HG02970 (cell line): ENCODE data around the gene WHAMM.
"Not testable (repeated sequence)": the region's sequence is repeated elsewhere in the genome, so short reads cannot be mapped to it uniquely, and the experiment has no call there.

Experiments
- ATAC-seq: cut with Tn5 transposase; IDR thresholded peaks from one replicate; pipeline ENCODE4 v1.9.1; 2021; ENCODE audit warnings: mild to moderate bottlenecking, moderate library complexity, moderate number of reproducible peaks; ENCODE audit not compliant: unreplicated experiment, low FRiP score

The WHAMM gene

DNA sequence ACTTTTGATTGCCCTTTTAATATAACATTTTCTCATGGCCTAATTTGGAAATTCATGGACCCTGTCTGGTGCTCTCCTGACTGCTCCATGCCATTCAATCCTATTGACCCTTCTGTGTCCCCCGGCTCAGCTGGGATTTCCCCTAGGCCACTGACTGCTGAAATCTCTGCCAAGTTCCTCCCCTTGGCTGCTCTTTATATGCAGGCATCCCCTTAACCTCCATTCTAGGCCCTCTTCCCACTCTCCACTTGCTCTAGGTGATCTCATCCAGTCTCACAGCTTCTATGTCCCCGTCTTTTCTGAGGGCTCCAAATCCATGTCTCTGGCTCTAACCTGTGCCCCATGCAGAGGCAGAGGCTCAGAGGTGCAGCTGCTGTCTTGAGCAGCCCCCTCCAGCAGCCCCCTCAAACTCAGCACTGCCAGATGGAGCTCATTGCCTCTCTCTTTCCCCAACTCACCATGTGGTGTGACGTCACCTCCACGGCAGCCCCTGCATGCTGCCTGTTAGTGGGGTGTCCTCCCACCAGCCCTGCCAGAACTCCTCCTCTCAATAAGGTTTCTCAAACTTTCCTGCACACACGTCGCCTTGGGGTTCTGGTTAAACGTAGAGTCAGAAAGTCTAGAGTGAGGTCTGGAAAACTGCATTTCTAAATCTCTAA is 10.1 kb upstream of the WHAMM start:
- ATAC-seq = no peak

DNA sequence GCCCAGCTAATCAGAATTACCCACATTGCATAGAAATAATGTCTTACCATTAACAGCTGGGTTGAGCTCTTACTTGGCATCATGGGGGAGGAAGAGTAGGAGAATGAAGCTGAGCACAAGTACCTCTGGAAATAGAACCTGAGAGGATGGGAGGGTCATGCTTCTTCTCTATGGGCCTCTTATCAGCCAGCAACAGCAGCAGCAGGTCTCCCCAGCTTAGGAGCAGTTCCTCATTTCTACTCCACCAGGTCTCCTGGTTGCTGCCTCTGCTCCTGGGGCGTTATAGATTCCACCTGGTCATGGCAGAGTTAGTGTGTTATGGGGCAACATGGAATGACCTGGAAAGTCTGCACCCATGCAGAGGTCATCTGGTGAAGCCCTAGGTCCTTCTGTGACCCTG is 6.9 kb upstream of the WHAMM start:
- ATAC-seq = no peak

DNA sequence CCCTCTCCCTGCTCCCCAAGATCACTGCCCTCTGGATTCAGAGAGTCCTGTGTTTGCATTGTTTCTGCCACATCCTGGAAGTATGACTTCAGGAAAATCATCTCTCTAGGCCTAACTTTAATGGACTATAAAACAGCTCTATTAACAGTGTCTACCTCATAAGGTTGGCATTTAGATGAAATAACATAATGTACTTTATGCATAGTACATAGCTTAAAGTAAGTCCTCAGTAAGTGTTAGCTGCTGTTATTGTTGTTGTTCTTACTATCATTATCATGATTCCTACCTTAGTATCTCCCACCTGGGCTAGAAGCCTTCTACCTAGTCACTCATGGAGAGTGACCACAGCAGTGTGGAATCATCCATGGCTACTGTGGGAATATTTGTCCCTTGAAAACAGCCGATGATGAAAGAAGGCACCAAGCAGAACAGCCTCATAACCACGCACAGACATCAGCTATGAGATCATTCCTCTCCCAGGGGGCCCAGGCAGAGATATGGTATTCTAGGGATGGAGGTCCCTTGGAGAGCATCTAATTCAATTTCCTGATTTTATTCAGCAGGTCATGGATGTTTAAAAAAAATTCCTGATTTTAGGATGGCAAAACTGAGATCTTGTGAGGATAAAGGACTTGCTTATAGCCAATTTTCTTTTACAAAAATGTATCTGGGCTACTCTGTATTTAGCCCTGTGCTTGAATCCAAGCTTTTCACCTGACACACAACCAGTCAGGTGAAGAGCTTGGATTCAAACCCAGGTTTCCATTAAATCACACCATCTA is 5.4 kb upstream of the WHAMM start:
- no peak for ATAC-seq

DNA sequence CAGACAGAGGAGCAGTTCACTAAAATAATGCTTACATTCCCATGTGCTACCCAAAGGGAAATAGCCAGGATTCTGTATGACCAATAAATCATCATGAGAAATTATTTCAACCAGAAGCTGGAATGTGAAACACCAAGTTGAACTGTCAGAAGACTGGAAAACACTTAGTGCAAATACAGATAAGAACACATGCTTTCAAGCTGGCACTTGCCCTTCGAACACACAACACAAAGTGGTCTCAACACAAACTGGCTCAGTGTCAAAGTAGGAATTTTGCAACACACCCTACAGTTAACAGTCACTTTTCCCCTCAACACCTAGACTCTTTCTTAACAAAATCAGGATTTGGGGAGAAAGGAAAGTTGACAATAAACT is 4.9 kb upstream of the WHAMM start:
- no peak for ATAC-seq

DNA sequence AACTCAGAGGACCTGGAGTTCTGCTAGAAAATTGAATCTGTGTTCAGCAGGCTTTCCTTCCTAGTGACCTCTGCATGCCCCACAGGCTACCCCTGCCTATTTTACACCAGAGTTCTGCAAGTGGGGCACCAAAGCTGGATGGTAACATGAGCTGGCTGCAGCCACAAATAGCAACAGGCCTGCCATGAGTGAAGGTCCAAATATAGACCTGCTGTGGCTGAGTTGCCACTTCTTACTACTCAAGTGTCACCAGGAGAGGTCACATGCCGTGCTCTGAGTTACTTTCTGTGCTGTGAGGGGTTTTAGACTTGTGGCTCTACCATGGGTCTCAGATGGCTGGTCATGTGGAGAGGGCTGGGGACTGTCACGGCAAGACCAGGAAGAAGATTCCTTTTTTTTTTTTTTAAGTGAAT is 3.4 kb upstream of the WHAMM start, which contains the start of gene FSD2:
Gene FSD2 (minus strand): TSS at position 76 of the 413 bp plus-strand sequence. CDS start 18,679 bp downstream, outside the sequence.
- ATAC-seq = peak; percentile 35

DNA sequence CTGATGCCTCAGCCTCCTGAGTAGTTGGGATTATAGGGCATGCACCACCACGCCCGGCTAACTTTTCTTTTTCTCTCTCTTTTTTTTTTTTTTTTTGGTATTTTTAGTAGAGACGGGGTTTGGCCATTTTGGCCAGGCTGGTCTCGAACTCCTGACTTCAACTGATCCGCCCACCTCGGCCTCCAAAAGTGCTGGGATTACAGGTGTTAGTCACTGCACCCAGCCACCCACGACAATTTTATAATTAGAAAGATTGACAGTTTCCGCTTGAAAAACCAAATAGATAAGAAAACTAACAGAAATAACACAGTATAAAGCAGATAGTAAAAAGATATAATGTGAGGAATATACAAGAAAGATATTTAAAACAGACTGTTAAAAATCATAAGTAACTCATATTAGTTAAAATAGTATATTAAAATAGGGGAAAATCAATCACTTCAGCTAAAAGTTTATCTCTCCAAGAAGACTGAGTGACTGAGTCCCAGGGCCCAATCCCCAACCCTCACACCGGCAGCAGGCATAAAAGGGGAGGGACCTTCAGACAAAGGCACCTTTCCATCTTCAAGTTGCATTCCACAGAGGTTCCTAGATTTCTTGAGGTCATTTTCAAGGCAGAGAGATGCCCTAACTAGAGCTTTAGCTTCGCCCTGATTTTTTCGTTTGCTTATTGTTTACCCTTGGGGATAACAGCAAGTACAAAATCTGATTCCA is 1.4 kb upstream of the WHAMM start:
- ATAC-seq = no peak

DNA sequence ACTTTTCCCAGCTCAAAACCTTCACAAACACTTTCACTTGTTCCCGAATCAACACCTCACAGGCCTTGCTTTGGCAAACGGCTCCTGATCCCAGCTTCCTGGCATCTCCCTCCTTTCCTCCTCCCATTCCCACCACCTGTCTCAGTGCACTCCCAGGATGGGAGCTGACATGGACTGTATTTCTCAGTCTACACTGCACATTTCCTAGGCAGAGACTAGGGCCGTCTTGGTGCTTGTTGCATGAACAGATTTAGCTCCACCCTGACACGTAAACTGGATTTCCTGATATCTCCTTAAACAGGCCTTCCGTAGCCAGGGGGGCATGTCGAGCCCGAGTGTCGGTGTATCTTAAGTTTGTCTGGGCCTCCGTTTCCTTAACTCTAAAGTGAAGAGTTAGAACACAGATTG is 790 bp upstream of the WHAMM start:
- no peak for ATAC-seq

DNA sequence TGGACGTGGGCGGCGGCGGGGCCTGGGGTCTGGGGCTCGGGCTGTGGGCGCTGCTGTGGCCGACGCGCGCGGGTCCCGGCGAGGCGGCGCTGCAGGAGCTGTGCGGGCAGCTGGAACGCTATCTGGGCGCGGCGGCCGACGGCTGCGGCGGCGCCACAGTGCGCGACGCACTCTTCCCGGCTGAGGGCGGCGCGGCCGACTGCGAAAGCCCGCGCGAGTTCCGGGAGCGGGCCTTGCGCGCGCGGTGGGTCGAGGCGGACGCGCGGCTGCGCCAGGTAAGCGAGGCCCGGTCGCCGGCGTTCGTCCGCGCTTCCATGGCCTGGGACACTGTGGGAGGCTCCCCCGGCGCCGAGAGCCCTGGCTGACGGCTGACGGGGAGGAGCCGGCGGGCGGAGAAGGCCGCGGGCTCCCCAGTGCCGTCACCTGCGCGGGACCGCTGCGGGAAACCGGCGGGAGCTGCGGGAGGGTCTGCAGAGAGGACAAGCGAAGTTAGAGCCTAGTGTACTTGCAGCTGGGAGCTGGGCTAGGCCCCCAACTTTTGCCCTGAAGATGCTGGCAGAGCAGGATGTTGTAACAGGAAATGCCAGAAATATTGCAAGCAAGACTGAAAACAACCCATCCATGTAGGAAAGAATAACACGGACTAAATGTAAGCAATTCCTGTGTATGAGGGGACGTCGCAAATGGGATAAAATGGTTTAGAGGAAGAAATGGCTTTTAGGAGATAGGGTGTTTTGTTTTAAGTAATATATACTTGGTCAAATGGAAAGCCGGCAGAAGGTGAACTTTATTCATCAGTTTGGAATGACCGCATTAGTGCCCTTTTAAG is 847 bp downstream of the WHAMM start:
- ATAC-seq = no peak

DNA sequence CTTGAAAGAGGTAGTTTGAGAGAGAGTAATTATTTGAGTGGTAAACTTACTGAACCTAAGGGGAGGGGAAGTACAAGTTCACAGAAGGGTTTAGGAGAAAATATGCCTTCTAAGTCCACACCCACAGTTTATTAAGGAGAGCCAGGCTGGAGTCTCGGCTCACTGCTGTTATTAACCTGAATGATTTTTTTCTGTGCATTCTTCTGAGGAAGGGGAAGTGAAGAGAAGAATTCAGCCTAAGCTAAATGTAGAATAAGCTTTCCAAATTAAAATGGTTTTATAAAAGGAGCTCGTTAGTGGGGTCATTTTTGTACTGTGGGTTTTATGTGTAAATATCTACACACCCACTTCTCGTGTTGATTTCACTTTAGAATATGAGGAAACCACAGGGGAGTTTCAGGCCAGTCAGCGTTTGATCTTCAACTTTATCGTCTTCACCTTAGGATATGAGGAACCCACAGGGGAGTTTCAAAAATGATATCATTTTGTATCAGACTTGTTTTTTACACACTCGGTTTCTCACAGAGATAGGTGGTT is 1.5 kb downstream of the WHAMM start:
- no peak for ATAC-seq

DNA sequence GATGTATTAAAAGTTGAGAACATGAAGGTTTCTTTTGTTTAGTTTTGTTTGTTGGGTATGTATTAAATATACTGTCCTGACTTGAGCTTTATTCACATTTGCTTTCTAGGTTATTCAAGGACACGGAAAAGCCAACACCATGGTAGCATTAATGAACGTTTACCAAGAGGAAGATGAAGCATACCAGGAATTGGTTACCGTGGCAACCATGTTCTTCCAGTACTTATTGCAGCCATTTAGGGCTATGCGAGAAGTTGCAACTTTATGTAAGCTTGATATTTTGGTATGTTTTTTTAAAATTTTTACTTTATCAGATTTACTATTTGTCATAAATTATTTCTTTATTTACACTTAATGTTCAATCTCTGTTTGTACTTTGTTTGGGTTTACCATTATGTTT is 3.6 kb downstream of the WHAMM start:
- no peak for ATAC-seq

DNA sequence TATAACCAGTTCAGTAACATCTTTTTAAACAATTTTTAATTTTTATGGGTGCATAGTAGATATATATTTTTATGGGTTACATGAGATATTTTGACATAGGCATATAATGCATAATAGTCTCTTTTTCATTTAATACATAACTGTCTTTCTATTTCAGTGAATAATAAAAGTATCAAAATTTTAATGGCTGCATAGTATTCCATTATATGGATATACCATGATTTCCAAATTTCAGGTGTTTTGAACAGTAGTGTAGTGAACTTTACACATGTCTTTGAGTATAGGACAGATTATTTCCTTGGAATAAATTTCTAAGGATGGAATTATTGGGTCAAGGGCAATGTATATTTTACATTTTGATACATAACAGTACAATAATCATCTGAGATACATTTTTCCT is 10.7 kb downstream of the WHAMM start:
- no peak for ATAC-seq

DNA sequence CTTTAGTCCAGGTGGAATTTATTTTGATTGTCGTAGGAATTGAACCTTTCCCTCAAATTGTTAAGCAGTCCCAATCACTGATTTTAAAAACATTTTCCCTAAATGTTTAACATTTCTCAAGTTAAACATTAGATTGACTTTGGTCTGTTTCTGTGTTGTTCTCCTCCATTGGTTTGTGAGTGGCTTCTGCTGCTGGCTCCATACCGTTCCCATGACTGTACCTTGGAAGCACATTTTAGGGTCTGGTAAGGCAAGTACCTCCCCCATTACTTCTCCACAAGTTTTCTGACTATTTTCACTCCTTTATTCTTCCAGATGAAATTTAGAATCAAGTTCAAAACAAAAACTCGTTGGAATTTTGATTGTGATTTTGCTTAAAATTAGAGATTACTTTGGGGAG is 12.0 kb downstream of the WHAMM start:
- not testable (repeated sequence) for ATAC-seq

DNA sequence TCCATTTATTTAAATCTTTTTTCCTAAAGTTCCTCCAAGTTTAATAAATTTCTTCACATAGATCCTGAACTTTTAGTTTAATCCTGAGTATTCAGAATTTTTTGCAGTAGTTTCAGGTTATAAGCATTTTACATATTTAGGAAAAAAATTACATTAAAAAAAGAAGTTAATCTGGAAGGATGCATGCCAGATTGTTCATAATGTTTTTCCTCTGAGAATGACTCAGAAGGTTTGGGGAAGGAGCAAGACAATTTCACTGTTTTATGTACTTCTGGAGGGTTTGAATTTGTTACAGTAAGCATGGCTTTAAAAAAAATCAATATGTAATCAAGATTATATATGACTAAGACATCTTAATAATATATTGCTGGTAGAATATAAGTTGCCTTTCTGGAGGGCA is 12.4 kb downstream of the WHAMM start:
- ATAC-seq = not testable (repeated sequence)

DNA sequence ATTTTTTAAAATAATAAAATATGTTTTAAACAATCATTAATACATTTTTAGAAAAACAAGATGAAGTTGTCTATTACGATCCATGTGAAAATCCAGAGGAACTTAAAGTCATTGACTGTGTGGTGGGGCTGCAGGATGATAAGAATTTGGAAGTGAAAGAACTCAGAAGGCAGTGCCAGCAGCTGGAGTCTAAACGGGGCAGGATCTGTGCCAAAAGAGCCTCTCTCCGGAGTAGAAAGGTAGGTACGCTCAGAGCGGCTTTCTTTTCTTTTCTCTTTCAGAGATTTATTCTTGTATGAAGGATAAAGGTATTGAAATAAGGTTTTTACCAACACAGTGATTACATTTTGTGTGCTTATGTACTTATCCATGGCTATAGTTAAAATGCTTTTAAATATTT is 13.6 kb downstream of the WHAMM start:
- no peak for ATAC-seq

DNA sequence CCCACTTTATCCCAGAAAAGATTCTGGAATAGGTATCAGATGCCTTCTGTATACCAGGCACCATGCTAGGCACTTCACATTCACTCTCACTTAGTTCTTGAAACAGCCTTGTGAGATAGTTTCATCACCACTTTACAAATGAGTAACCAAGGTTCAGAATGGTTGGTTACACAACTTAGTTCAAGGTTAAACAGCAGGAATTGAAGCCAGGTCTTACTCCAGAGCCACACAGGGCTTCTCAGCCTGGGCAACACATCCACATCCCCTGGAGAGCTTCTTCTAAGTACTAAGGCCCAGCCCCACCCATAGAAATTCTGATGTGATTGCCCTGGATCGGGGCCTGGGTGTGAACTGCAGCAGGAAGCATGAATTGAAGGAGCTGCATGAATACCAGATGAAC is 18.6 kb downstream of the WHAMM start:
- no peak for ATAC-seq

DNA sequence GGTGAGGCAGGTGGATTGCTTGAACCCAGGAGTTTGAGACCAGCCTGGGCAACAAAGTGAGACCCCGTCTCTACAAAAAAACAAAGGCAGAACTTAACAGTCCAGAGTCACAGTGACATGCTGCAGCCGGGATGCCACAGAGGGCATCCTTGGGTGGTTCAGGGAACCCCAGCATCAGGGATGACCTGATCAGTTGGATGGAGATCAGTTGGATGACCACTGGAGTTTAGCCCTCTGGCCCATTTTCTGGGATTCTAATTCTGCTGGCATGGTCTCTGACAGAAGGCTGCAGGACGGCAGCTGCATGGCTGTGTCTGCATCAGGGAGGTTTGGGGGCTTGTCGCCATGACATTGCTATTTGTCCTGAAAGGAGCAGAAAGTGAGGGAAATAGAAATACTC is 19.8 kb downstream of the WHAMM start:
- ATAC-seq = no peak

DNA sequence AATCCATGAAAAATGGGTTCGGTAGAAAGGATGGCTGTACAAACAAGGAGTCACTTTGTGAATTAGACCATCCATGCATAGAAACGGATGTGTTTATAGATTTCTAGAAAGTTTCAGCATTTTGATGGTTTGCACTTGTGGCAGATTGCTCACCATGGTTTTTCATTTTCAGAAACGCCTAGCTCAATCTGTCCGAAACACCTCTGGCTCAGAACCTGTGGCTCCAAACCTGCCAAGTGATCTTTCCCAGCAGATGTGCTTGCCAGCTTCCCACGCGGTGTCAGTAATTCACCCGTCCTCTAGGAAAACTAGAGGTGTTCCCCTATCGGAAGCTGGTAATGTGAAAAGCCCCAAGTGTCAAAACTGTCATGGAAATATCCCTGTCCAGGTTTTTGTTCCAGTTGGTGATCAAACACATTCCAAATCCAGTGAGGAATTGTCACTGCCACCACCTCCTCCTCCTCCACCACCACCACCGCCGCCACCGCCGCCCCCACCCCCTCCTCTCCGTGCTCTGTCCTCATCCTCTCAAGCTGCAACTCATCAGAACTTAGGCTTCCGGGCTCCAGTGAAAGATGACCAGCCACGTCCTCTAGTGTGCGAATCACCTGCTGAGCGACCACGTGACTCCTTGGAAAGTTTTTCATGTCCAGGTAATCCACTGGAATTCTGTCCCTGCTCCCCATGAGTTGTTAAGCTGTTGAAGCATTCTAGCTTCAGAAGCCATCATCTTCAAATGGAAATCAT is 21.2 kb downstream of the WHAMM start:
- ATAC-seq = no peak

DNA sequence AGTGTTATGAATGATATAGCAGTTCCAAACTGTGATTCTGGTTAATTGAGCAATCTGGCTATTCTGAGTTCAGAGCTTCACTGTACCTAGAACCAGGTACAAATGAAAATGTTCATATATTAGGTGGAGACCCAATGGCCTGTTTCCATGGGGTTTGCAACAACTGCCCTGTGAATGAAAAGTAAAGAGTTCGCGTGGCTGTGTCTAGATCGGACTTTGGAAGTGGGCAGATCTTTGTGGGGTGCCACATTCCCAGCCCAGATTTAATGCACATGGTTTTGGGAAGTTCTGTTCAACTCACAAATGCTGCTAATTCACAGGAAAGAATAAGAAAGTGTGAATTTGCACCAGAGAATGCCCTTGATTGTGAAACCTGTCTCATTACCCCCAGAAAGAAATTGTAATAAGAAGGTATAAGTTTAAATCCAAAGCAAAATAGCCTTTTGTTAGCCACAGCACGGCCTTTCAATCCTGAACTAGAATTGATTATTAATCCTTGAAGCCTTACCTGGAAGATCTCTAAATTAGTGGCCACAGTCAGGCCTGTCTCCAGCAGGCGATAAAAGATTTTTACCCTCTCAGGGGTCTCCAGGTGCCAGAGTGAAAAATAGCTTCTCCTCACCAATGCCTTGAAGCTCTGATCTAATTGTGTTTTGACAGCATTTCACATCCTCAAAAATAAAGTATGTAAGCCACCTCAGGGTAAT is 22.6 kb downstream of the WHAMM start:
- no peak for ATAC-seq
